Stimulated activated CD4-positive, alpha-beta T cell treated with anti-CD3 and anti-CD28 coated beads, Interleukin-12 subunit alpha, Interleukin-12 subunit beta, amount 100 ng/mL, for 24 hours (primary cell): ENCODE results near the gene SLC48A1.
"Not testable (repeated sequence)": the region's sequence is repeated elsewhere in the genome, so short reads cannot be mapped to it uniquely, and the experiment has no call there.

Experiments used
- DNase-seq, 2 experiments: peaks; one replicate each; pipeline ENCODE4 v3.0.0-alpha.2; 2020; ENCODE audit warnings: low read depth in 2 of 2

Gene SLC48A1

GRCh38 chr12:47791351-47791746 lies 18.3 kb downstream of the SLC48A1 start:
- DNase-seq, result no peak

- no peak for DNase-seq
Measured at GRCh38 chr12:47791874-47792273, 18.8 kb downstream of the SLC48A1 start.

- DNase-seq, result no peak
Measured at GRCh38 chr12:47793015-47793681, 20.1 kb downstream of the SLC48A1 start.

- DNase-seq, result no peak
Measured at GRCh38 chr12:47794679-47795078, 21.6 kb downstream of the SLC48A1 start.

GRCh38 chr12:47795121-47795813 lies 22.2 kb downstream of the SLC48A1 start:
- no peak for DNase-seq

- no peak for DNase-seq
Measured at GRCh38 chr12:47795814-47796411, 22.9 kb downstream of the SLC48A1 start.

- no peak for DNase-seq
Measured at GRCh38 chr12:47797441-47797840, 24.4 kb downstream of the SLC48A1 start.

- DNase-seq, result no peak
Measured at GRCh38 chr12:47798382-47798948, 25.4 kb downstream of the SLC48A1 start.

- DNase-seq, result no peak
Measured at GRCh38 chr12:47799357-47799955, 26.4 kb downstream of the SLC48A1 start.

- no peak for DNase-seq
Measured at GRCh38 chr12:47800582-47800981, 27.5 kb downstream of the SLC48A1 start.

- DNase-seq, result no peak
Measured at GRCh38 chr12:47801170-47801903, 28.3 kb downstream of the SLC48A1 start.

GRCh38 chr12:47801904-47802246 lies 28.8 kb downstream of the SLC48A1 start:
- no peak for DNase-seq

- DNase-seq, result no peak
Measured at GRCh38 chr12:47802312-47802711, 29.3 kb downstream of the SLC48A1 start.

- DNase-seq, result no peak
Measured at GRCh38 chr12:47803191-47803875, 30.3 kb downstream of the SLC48A1 start.

GRCh38 chr12:47804171-47804570 lies 31.1 kb downstream of the SLC48A1 start:
- no peak for DNase-seq

- no peak for DNase-seq
Measured at GRCh38 chr12:47805417-47805816, 32.4 kb downstream of the SLC48A1 start.

GRCh38 chr12:47807338-47807737 lies 34.3 kb downstream of the SLC48A1 start:
- DNase-seq, result no peak

- peak; percentile 57 to 83 for DNase-seq
Measured at GRCh38 chr12:47808050-47808449, 35.0 kb downstream of the SLC48A1 start.

- no peak for DNase-seq
Measured at GRCh38 chr12:47808574-47809365, 35.7 kb downstream of the SLC48A1 start.

- not testable (repeated sequence) for DNase-seq
Measured at GRCh38 chr12:47809518-47809917, 36.5 kb downstream of the SLC48A1 start.
